Heart left ventricle (tissue), 16 donors: ENCODE results near the gene PRPF38B. TPM values are rescaled to one million over a fixed set of nuclear protein-coding genes. Genes with fewer than 3 reads are reported as not detected.

Experiments used
- ATAC-seq, 4 donors: fragments of 200-7000 bp; cut with Tn5 transposase; one replicate each; pipeline ENCODE4 v1.9.1; 2020 to 2022; ENCODE audit warnings: moderate library complexity in 4 of 4, mild to moderate bottlenecking in 3 of 4, moderate number of reproducible peaks in 1 of 4
- DNase-seq, 5 donors: peaks; one replicate each; pipeline ENCODE4 v3.0.0-alpha.2; 2020
- H3K27ac ChIP-seq, 12 donors: fragments of 200-600 bp; sonication (generic) in 4 of 12; one replicate each; pipeline versions ENCODE4 v1.5.0 to v1.8.0; 2016 to 2022; ENCODE audit warnings: mild to moderate bottlenecking in 2 of 12
- H3K27me3 ChIP-seq, 9 donors: fragments of 200-600 bp; sonication (generic) in 2 of 9; one replicate each; pipeline versions ENCODE4 v1.5.1 to v1.8.0; 2016 to 2022; ENCODE audit warnings: mild to moderate bottlenecking in 3 of 9
- H3K36me3 ChIP-seq, 9 donors: fragments of 200-600 bp; sonication (generic) in 2 of 9; one replicate each; pipeline versions ENCODE4 v1.5.0 to v1.8.0; 2018 to 2022; ENCODE audit warnings: mild to moderate bottlenecking in 2 of 9
- H3K4me1 ChIP-seq, 12 donors: fragments of 200-600 bp; sonication (generic) in 4 of 12; one replicate each; pipeline versions ENCODE4 v1.5.0 to v1.8.0; 2016 to 2022; ENCODE audit warnings: mild to moderate bottlenecking in 3 of 12
- H3K4me3 ChIP-seq, 12 donors: fragments of 200-600 bp; sonication (generic) in 4 of 12; one replicate each; pipeline versions ENCODE4 v1.5.0 to v1.8.0; 2017 to 2022; ENCODE audit warnings: mild to moderate bottlenecking in 9 of 12, moderate library complexity in 4 of 12
- H3K9me3 ChIP-seq, 12 donors: fragments of 200-600 bp; sonication (generic) in 4 of 12; one replicate each; pipeline versions ENCODE4 v1.5.0 to v1.8.0; 2016 to 2022; ENCODE audit warnings: mild to moderate bottlenecking in 1 of 12
- CTCF ChIP-seq, 12 donors: fragments of 200-600 bp; sonication (generic) in 4 of 12; IDR thresholded peaks; one replicate each; pipeline versions ENCODE4 v1.5.0 to v1.8.0; 2018 to 2022; ENCODE audit warnings: antibody characterized with exemption in 12 of 12, mild to moderate bottlenecking in 5 of 12
- POLR2A ChIP-seq, 2 donors: fragments of 450-650 bp; IDR thresholded peaks; one replicate each; pipeline ENCODE4 v1.6.1; 2017; ENCODE audit warnings: antibody characterized with exemption in 2 of 2, mild to moderate bottlenecking in 2 of 2, moderate library complexity in 2 of 2
- WGBS, 4 donors: extraction: QIAGEN DNeasy Blood & Tissue Kit in 2 of 4; methylation state at CpG; one replicate each; pipeline versions ENCODE4 v1.1.5 to v1.1.7; 2013 to 2018; 5-methylcytosine and 5-hydroxymethylcytosine counted together
- intact Hi-C, 10 donors: fragments of 100-400 bp; cut with DNase I; formaldehyde crosslinking; loops; one replicate each; pipeline versions ENCODE4 v1.11.1 to v1.14.2; 2022
- polyA plus RNA-seq, 2 donors: library from polyadenylated mRNA; stranded (reverse); fragments of 200-250 nt; gene quantifications; one replicate each; pipeline ENCODE4 v1.2.3, GENCODE V29; 2013
- total RNA-seq, 9 donors: library from RNA; depleted of rRNA in 2 of 9; stranded (reverse); fragments of >200 nt in 2 of 9; fragmentation: NEBNext Ultra II Directional in 3 of 9; extraction: Animal tissue kit (Norgen Biotek cat#: 25700) in 3 of 9; gene quantifications; one replicate each; pipeline versions ENCODE4 v1.1.0 to v1.2.4, GENCODE V29; 2016 to 2023
- donor health status: ischemic (EF 13 %, LVEDD 7.1; RV severe dilation, severe dysfunction).
- donor health status: healthy with polysubstance abuse.
- donor health status: DM: no; HTN: yes; CAD: no.
- donor health status: DM: no; HTN: no; CAD: no.
- donor health status: ischemic (EF 25% LVEDD 6.9; RV normal size, moderate dysfunction).
- donor health status: ischemic (EF 25% LVEDD 5.7; RV mildly dilated, moderate dysfunction).
- donor health status: healthy.
- donor health status: DM: yes; HTN: yes; CAD: no.
- donor health status: ischemic (EF 35%, LVEDD 5.7; RV mildly dilated, moderate dysfunction).
- donor health status: nonischemic (EF 11% LVEDD 7.7; RV severe dilation, severe dysfunction).
- donor health status: DM: yes; HTN: yes; CAD: no.
- donor health status: PGD.
- donor health status: ischemic (EF 29% LVEDD 5.4; RV normal size, mild dysfunction).
- donor health status: nonischemic (EF 23%, LVEDD 6.1; RV moderate dilation, normal function).

PRPF38B gene
- total and polyA plus RNA-seq, 11 donors = 7.7 to 22.6 (median 15.1) TPM

- Histone ChIP-seq H3K4me1 (peaks cover 0 to 22% (median 3%) of the 10 kb centered on the region in 12 donors), H3K4me3 (no peak overlapping the region), H3K27me3 (no peaks in the 10 kb centered on the region), H3K9me3 (no peaks in the 10 kb centered on the region), H3K27ac (no peak overlapping the region), H3K36me3 (no peaks in the 10 kb centered on the region)
- intact Hi-C loops = no loop called here
- DNase-seq (peak in 2 of 5 donors; percentile 25 to 41), ATAC-seq (peak in 3 of 4 donors; percentile 48 to 81 (median 71))
- 62 to 65% (median 64%) methylated on average over 8 of the region's 8 CpGs for WGBS, 4 donors
- TF ChIP-seq POLR2A (IDR thresholded peaks at IDR 0.05) (no peak), CTCF (IDR thresholded peaks at IDR 0.05) (no peak)
Measured at GRCh38 chr1:108719656-108720435, 27.7 kb downstream of the PRPF38B start.

- ATAC-seq = no peak
Measured at GRCh38 chr1:108722292-108722691, 30.2 kb downstream of the PRPF38B start.

GRCh38 chr1:108725906-108726305 lies 33.8 kb downstream of the PRPF38B start:
- Histone ChIP-seq H3K4me1 (peaks cover 0 to 17% (median 0%) of the 10 kb centered on the region in 12 donors), H3K27me3 (no peaks in the 10 kb centered on the region), H3K36me3 (no peaks in the 10 kb centered on the region), H3K4me3 (no peak overlapping the region), H3K9me3 (no peaks in the 10 kb centered on the region), H3K27ac (no peak overlapping the region)
- no peak for ATAC-seq
- TF ChIP-seq POLR2A (IDR thresholded peaks at IDR 0.05) = no peak
- no peak for TF ChIP-seq CTCF (IDR thresholded peaks at IDR 0.05)
- intact Hi-C loops = no loop called here
- WGBS, 4 donors = 86 to 92% (median 87%) methylated on average over 1 of the region's 1 CpG
- no peak for DNase-seq

More at GRCh38 chr1:108722292-108722691, 30.2 kb downstream of the PRPF38B start:
- no peak for DNase-seq
- Histone ChIP-seq H3K27me3 (no peaks in the 10 kb centered on the region), H3K4me1 (peaks cover 0 to 18% (median 3%) of the 10 kb centered on the region in 12 donors), H3K9me3 (no peaks in the 10 kb centered on the region), H3K4me3 (peak overlapping the region in 3 of 12 donors; percentile 5 to 11 (median 10)), H3K27ac (peak overlapping the region in 1 of 12 donors; percentile 10), H3K36me3 (no peaks in the 10 kb centered on the region)
- TF ChIP-seq CTCF (IDR thresholded peaks at IDR 0.05) (no peak), POLR2A (IDR thresholded peaks at IDR 0.05) (no peak)
- 67 to 79% (median 73%) methylated on average over 6 of the region's 6 CpGs for WGBS, 4 donors
- intact Hi-C loops = no loop called here

GRCh38 chr1:108728327-108728923 lies 36.3 kb downstream of the PRPF38B start:
- Histone ChIP-seq H3K27ac (no peak overlapping the region), H3K27me3 (no peaks in the 10 kb centered on the region), H3K4me3 (no peak overlapping the region), H3K4me1 (peaks cover 0 to 1% (median 0%) of the 10 kb centered on the region in 12 donors), H3K36me3 (no peaks in the 10 kb centered on the region), H3K9me3 (no peaks in the 10 kb centered on the region)
- intact Hi-C loops = no loop called here
- DNase-seq (no peak), ATAC-seq (no peak)
- TF ChIP-seq CTCF (IDR thresholded peaks at IDR 0.05) (no peak), POLR2A (IDR thresholded peaks at IDR 0.05) (no peak)
- 86 to 98% (median 93%) methylated on average over 8 of the region's 8 CpGs for WGBS, 4 donors
